Panc1 (cell line): Measurements from ENCODE around the gene FAM131B. TPM values are rescaled to one million over a fixed set of nuclear protein-coding genes. Genes with fewer than 3 reads are reported as not detected.
"Not testable (repeated sequence)": the region's sequence is repeated elsewhere in the genome, so short reads cannot be mapped to it uniquely, and the experiment has no call there.

ENCODE experiments used
- ATAC-seq: fragments of 200-7000 bp; cut with Tn5 transposase; 2 replicates; pipeline ENCODE4 v1.9.1; 2020; ENCODE audit warnings: mild to moderate bottlenecking, moderate library complexity
- BruUV-seq: library from RNA; stranded (reverse); fragments of 400-500 nt; replicated peaks from 2 replicates; lab custom pipeline; 2021; lab: Mats Ljungman, UMichigan
- CTCF ChIA-PET: fragments of 300-600 bp; sonication (Branson Sonifier 250); formaldehyde crosslinking; loops from one replicate; lab custom pipeline; 2022; ENCODE audit warnings: antibody characterized with exemption; lab: Charles Lee
- POLR2A ChIA-PET: fragments of 300-600 bp; sonication (Branson Sonifier 250); formaldehyde crosslinking; loops from one replicate; lab custom pipeline; 2022; ENCODE audit warnings: antibody characterized with exemption; lab: Charles Lee
- DNase-seq: peaks from one replicate; pipeline ENCODE4 v3.0.0-alpha.2; 2010; ENCODE audit warnings: low read depth, low spot score
- H3K27ac ChIP-seq: 2 replicates; pipeline ENCODE4 v1.5.1; 2011; ENCODE audit warnings: mild to moderate bottlenecking, low read length, inconsistent platforms
- H3K27me3 ChIP-seq: fragments of 200-500 bp; sonication (Bioruptor generic); 2 replicates; pipeline ENCODE4 v1.6.0; 2014; ENCODE audit warnings: low read length, inconsistent platforms; ENCODE audit not compliant: control insufficient read depth, insufficient read depth
- H3K36me3 ChIP-seq: fragments of 200-500 bp; sonication (Bioruptor generic); 2 replicates; pipeline ENCODE4 v1.5.1; 2014; ENCODE audit warnings: inconsistent platforms, mild to moderate bottlenecking, low read length, moderate library complexity; ENCODE audit not compliant: control insufficient read depth, insufficient read depth
- H3K4me1 ChIP-seq: 2 replicates; pipeline ENCODE4 v1.5.1; 2011; ENCODE audit warnings: inconsistent platforms, mild to moderate bottlenecking, low read length, moderate library complexity; ENCODE audit not compliant: control insufficient read depth, insufficient read depth
- H3K4me3 ChIP-seq, 2 experiments: 2 replicates each; pipeline ENCODE4 v1.5.1; 2011 to 2012; ENCODE audit warnings: low read depth in 2 of 2, low read length in 2 of 2, mild to moderate bottlenecking in 2 of 2, inconsistent platforms in 1 of 2, moderate library complexity in 1 of 2
- H3K9me3 ChIP-seq: fragments of 200-500 bp; sonication (Bioruptor generic); 2 replicates; pipeline ENCODE4 v1.5.1; 2014; ENCODE audit warnings: low read depth, mild to moderate bottlenecking, inconsistent platforms, low read length, moderate library complexity; ENCODE audit not compliant: control insufficient read depth, insufficient read depth
- POLR2AphosphoS5 ChIP-seq: IDR thresholded peaks from 2 replicates; pipeline ENCODE4 v1.6.1; 2012; ENCODE audit warnings: mild to moderate bottlenecking, low read depth, low read length, moderate library complexity
- SIN3A ChIP-seq: IDR thresholded peaks from 2 replicates; pipeline ENCODE4 v1.6.1; 2012; ENCODE audit warnings: low read depth, mild to moderate bottlenecking, low read length, moderate library complexity, borderline replicate concordance; ENCODE audit not compliant: insufficient read depth
- TCF7L2 ChIP-seq: IDR thresholded peaks from 2 replicates; pipeline ENCODE4 v1.6.1; 2011; ENCODE audit warnings: mild to moderate bottlenecking, low read depth, low read length, inconsistent platforms
- in situ Hi-C: cut with HindIII; loops from 2 replicates; pipeline ENCODE4 v1.10.0; 2016; ENCODE audit warnings: low sequenced_read_pairs, low pct_unique_long_range_greater_than_20kb
- intact Hi-C: fragments of 100-400 bp; cut with micrococcal nuclease; formaldehyde crosslinking; loops from one replicate; pipeline ENCODE4 v1.10.0; 2022; ENCODE audit not compliant: unreplicated experiment
- total RNA-seq: library from RNA; stranded (reverse); gene quantifications from one replicate; pipeline ENCODE4 v1.2.1, GENCODE V29; 2021; ENCODE audit not compliant: unreplicated experiment
- TF ChIP-seq, protein P1 (sequence below): fragments of 450-650 bp; IDR thresholded peaks from 2 replicates; pipeline ENCODE4 v1.5.1; 2017; ENCODE audit warnings: mild to moderate bottlenecking
- TF ChIP-seq, protein P2 (sequence below), 2 experiments: IDR thresholded peaks; 2 replicates each; pipeline ENCODE4 v1.6.1; 2011 to 2012; ENCODE audit warnings: low read depth in 2 of 2, control low read depth in 1 of 2, low read length in 1 of 2, mild to moderate bottlenecking in 1 of 2, moderate library complexity in 1 of 2; ENCODE audit not compliant: insufficient read depth in 1 of 2

The FAM131B gene
- total RNA-seq, 1 experiment from 2014 or later = 1.5 TPM

DNA sequence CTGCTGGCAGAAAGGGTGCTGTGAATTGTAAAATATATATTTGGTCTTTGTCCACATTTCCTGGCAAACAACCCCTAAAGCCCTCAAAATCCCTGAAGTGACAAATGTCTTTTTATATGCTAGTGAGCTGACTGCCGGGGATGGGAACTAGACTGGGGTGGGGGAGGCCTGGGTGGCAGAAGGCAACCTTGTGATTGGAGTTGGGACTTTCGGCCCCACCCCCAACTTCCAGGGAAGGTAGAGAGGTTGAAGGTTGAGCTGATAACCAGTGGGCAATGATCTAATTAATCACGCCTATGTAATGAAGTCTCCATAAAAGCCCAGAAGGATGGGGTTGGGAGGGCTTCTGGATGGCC lies 43.5 kb upstream of the FAM131B start:
- in situ Hi-C loops (no loop called here), intact Hi-C loops (no loop called here)
- no TSS peak for BruUV-seq
- ChIA-PET POLR2A (no interaction called here), CTCF (no interaction called here)
- DNase-seq (no peak), ATAC-seq (no peak)
- Histone ChIP-seq H3K4me3 (no peak overlapping the region), H3K9me3 (no peaks in the 10 kb centered on the region), H3K27me3 (peaks cover 15% of the 10 kb centered on the region), H3K27ac (no peak overlapping the region), H3K4me1 (peaks cover 3% of the 10 kb centered on the region; the same call in 1 of the 2 replicates), H3K36me3 (peaks cover 4% of the 10 kb centered on the region; the same call in 1 of the 2 replicates)
- TF ChIP-seq SIN3A (no peak), TCF7L2 (no peak), POLR2AphosphoS5 (no peak)
- TF ChIP-seq, protein P1, sequence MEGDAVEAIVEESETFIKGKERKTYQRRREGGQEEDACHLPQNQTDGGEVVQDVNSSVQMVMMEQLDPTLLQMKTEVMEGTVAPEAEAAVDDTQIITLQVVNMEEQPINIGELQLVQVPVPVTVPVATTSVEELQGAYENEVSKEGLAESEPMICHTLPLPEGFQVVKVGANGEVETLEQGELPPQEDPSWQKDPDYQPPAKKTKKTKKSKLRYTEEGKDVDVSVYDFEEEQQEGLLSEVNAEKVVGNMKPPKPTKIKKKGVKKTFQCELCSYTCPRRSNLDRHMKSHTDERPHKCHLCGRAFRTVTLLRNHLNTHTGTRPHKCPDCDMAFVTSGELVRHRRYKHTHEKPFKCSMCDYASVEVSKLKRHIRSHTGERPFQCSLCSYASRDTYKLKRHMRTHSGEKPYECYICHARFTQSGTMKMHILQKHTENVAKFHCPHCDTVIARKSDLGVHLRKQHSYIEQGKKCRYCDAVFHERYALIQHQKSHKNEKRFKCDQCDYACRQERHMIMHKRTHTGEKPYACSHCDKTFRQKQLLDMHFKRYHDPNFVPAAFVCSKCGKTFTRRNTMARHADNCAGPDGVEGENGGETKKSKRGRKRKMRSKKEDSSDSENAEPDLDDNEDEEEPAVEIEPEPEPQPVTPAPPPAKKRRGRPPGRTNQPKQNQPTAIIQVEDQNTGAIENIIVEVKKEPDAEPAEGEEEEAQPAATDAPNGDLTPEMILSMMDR = no peak
- TF ChIP-seq, protein P2, sequence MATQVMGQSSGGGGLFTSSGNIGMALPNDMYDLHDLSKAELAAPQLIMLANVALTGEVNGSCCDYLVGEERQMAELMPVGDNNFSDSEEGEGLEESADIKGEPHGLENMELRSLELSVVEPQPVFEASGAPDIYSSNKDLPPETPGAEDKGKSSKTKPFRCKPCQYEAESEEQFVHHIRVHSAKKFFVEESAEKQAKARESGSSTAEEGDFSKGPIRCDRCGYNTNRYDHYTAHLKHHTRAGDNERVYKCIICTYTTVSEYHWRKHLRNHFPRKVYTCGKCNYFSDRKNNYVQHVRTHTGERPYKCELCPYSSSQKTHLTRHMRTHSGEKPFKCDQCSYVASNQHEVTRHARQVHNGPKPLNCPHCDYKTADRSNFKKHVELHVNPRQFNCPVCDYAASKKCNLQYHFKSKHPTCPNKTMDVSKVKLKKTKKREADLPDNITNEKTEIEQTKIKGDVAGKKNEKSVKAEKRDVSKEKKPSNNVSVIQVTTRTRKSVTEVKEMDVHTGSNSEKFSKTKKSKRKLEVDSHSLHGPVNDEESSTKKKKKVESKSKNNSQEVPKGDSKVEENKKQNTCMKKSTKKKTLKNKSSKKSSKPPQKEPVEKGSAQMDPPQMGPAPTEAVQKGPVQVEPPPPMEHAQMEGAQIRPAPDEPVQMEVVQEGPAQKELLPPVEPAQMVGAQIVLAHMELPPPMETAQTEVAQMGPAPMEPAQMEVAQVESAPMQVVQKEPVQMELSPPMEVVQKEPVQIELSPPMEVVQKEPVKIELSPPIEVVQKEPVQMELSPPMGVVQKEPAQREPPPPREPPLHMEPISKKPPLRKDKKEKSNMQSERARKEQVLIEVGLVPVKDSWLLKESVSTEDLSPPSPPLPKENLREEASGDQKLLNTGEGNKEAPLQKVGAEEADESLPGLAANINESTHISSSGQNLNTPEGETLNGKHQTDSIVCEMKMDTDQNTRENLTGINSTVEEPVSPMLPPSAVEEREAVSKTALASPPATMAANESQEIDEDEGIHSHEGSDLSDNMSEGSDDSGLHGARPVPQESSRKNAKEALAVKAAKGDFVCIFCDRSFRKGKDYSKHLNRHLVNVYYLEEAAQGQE (IDR thresholded peaks at IDR 0.05; ENCODE audit: insufficient read depth in 1 of 2, low read depth in 2 of 2, low read length in 1 of 2) = no peak

DNA sequence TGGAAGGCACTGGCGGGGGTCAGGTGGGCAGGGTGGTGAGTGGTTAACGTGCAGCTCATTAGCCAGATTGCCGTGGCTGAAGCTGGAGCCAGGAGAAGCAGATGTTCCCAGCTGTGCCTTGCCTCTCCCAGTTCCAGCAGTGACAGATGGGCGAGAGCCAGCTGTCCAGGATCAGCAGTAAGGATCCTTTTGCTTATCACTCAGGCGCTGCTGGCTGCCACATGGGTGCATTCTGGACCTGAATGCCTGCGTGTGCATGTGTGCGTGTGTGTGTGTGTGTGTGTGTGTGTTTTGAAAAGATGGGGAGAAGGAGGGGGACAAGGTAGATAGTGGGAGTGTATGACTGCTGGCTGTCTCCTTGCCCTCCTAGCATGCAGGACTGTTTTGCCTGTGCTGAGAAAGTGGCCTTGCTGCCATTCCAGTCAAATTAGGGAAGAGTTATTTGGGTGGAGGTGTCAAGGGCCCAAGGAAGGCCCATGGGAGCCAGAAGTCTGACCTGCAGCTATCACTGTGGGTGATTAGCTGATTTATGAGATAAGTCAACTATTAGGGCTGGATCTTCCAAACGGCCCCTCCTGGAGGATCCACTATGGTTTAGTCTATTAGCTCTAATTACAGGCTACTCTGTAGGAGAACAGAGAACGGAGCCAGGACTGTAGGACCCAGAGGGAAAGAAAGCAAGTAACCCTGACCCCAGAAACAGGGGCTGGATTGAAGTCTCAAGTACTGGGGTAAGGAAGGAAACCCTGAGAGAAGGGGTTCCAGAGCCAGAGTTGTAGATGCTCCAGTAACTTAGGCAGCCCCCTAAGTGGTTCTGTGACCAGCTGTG lies 42.9 kb upstream of the FAM131B start:
- in situ Hi-C loops = no loop called here
- Histone ChIP-seq H3K4me3 (no peak overlapping the region), H3K4me1 (peaks cover 3% of the 10 kb centered on the region; the same call in 1 of the 2 replicates), H3K9me3 (no peaks in the 10 kb centered on the region), H3K27me3 (peaks cover 15% of the 10 kb centered on the region), H3K36me3 (peaks cover 4% of the 10 kb centered on the region; the same call in 1 of the 2 replicates), H3K27ac (no peak overlapping the region)
- intact Hi-C loops = no loop called here
- DNase-seq = no peak
- TF ChIP-seq SIN3A (no peak), POLR2AphosphoS5 (no peak), TCF7L2 (no peak)
- ChIA-PET CTCF (no interaction called here), POLR2A (no interaction called here)
- BruUV-seq = no TSS peak
- ATAC-seq = no peak

DNA sequence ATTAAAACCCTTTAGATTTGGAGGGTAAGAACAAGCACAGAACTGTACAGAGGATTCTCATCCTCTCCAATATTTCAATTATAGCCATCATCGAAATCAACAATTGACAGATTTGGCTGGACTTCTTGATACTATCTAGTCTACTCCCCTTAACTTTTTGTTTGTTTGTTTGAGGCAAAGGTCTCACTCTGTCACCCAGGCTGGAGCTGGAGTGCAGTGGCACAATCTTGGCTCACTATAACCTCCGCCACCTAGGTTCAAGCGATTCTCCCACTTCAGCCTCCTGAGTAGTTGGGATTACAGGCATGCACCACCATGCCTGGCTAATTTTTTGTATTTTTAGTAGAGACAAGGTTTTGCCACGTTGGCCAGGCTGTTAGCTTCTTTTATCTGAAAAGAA lies 39.7 kb upstream of the FAM131B start:
- in situ Hi-C loops, DNase-seq, BruUV-seq, ATAC-seq, H3K27ac ChIP-seq, H3K36me3 ChIP-seq, intact Hi-C loops, H3K4me1 ChIP-seq, CTCF ChIA-PET, POLR2A ChIA-PET, H3K9me3 ChIP-seq, H3K4me3 ChIP-seq: not testable (repeated sequence)
- H3K27me3 ChIP-seq = peaks cover 12% of the 10 kb centered on the region
